Skin of body (tissue), 2 donors: Measurements from ENCODE around the gene MYO16. TPM values are rescaled to one million over a fixed set of nuclear protein-coding genes. Genes with fewer than 3 reads are reported as not detected.
A peak's percentile ranks its signal among the peaks of the same experiment; 100 is the strongest.

Source experiments
- DNase-seq: peaks from one replicate; lab custom pipeline; 2025; lab: John Stamatoyannopoulos, UW
- total RNA-seq: library from RNA; depleted of rRNA; stranded (reverse); fragments of >200 nt; gene quantifications from one replicate; pipeline ENCODE4 v1.2.3, GENCODE V29; 2014

MYO16 gene
- total RNA-seq, 1 donor from 2014 or later: 1.7 TPM

- no peak for DNase-seq
These were observed 298.2 kb downstream of the MYO16 start for GRCh38 chr13:108927615-108928014.

- no peak for DNase-seq
These were observed 300.3 kb downstream of the MYO16 start for GRCh38 chr13:108929532-108930206.

- DNase-seq: no peak
These were observed 302.8 kb downstream of the MYO16 start for GRCh38 chr13:108932196-108932595.

- DNase-seq: no peak
These were observed 303.6 kb downstream of the MYO16 start for GRCh38 chr13:108933061-108933460.

GRCh38 chr13:108938155-108938554 is 308.7 kb downstream of the MYO16 start:
- DNase-seq: no peak

GRCh38 chr13:108940121-108940520 is 310.7 kb downstream of the MYO16 start:
- no peak for DNase-seq

GRCh38 chr13:108943842-108944241 is 314.4 kb downstream of the MYO16 start:
- no peak for DNase-seq

- no peak for DNase-seq
These were observed 315.3 kb downstream of the MYO16 start for GRCh38 chr13:108944760-108945159.

- DNase-seq: peak; percentile 75
These were observed 318.2 kb downstream of the MYO16 start for GRCh38 chr13:108947551-108948030.

- no peak for DNase-seq
These were observed 318.9 kb downstream of the MYO16 start for GRCh38 chr13:108948251-108948671.

- DNase-seq: no peak
These were observed 321.1 kb downstream of the MYO16 start for GRCh38 chr13:108950333-108951010.

- DNase-seq: no peak
These were observed 326.3 kb downstream of the MYO16 start for GRCh38 chr13:108955741-108956140.

- peak; percentile 10 for DNase-seq
These were observed 328.1 kb downstream of the MYO16 start for GRCh38 chr13:108957369-108958012.

- no peak for DNase-seq
These were observed 328.6 kb downstream of the MYO16 start for GRCh38 chr13:108958013-108958376.

GRCh38 chr13:108959234-108959633 is 329.8 kb downstream of the MYO16 start:
- no peak for DNase-seq

- DNase-seq: no peak
These were observed 330.6 kb downstream of the MYO16 start for GRCh38 chr13:108960006-108960405.

- peak; percentile 56 for DNase-seq
These were observed 332.2 kb downstream of the MYO16 start for GRCh38 chr13:108961542-108962125.

- DNase-seq: no peak
These were observed 333.2 kb downstream of the MYO16 start for GRCh38 chr13:108962654-108963053.

GRCh38 chr13:108963276-108963810 is 333.9 kb downstream of the MYO16 start:
- no peak for DNase-seq

GRCh38 chr13:108963846-108964600 is 334.6 kb downstream of the MYO16 start:
- no peak for DNase-seq

GRCh38 chr13:108964606-108965005 is 335.2 kb downstream of the MYO16 start:
- no peak for DNase-seq
